Measurements from ENCODE around the gene PSMC4.
"Not testable (repeated sequence)": the region's sequence is repeated elsewhere in the genome, so short reads cannot be mapped to it uniquely, and the experiment has no call there.

The PSMC4 gene

DNA sequence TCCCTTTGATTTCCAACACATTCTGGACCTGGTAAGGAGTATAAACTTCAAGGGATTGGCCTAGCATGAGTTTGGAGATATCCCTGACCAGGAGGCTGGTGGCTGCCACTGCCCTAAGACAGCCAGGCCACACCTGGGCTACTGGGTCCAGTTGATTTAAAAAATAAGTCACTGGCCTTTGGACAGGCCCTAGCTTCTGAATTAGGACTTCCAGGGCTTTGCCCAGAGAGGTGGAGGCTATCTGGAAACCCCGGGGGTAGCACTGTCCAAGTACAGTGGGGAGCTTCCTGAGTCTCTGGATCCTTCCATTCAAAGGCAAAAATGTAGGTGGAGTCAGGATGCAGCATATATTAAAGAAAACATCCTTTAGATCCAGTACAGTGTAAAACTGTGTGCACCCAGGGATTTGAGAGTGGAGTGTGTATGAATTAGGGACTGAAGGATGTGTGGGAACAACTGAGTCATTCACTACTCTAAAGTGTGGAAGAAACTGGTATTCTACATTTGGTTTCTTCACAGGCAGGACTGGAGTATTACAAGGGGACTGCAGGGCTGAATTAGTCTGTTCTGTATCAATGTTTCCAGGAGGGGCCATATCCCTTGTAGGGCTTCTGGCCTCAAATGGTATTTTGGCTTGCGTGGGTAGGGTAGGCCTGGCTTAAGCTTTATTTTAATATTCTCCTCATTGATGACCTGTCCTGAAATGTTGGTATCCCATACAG is 21.8 kb upstream of the PSMC4 start:
- DNase-seq: no peak

DNA sequence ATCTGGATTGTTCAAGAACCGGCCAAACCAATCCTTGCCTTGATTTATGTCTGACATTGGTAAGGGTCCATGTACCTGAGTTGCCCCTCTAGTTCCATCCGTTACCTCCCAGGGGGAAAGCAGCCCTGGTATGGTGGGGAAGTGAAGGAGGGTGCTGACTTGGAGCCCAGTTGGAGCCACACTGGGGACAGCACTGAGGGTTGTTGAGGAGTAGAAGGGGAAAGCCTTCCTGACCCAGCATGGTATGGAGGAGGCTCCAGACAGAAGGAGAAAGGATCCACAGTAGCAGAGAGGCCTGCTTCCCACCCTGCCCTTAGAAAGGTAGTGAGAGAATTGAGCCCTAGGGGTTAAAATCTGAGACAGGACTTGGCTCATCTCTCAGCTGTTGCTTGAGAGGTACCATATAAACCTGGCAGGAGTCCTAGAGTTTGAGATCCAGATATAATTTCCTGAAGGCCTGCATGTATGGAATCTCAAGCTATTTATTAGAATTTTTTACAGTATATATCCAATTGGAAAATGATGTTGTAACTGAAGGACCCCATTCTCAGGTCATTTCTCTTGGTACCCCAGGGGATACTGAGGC is 19.8 kb upstream of the PSMC4 start:
- no peak for DNase-seq

DNA sequence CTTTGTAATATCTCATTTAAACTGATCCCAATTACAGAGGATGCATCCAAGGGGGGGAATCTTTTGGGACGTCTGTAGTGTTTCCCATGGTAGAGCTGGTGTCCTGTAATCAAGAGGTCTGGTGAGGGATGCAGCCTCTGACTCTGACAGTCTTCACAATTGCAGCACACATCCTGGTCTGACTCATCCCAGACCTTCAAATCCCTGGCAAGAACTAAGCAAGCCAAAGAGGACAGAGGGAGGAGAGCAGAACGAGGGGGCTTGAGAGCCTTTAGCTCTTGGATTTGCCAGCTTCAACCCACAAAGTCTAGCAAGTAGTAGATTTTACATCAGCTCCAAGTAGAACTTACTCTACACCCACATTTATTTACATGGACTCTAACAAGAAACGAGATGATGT is 19.3 kb upstream of the PSMC4 start:
- DNase-seq: no peak

DNA sequence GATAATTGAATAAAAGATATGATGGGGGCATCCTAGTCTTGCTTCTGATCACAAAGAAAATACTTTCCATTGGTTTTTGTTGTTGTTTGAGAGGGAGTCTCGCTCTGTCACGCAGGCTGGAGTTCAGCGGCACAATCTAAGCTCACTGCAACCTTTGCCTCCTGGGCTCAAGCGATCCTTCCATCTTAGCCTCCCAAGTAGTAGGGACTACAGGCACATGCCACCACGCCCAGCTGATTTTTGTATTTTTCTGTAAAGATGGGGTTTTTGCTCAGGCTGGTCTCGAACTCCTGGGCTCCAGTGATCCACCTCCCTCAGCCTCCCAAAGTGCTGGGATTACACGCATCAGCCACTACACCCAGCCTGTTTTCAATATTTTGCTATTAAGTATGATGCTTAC is 17.1 kb upstream of the PSMC4 start:
- DNase-seq: no peak

DNA sequence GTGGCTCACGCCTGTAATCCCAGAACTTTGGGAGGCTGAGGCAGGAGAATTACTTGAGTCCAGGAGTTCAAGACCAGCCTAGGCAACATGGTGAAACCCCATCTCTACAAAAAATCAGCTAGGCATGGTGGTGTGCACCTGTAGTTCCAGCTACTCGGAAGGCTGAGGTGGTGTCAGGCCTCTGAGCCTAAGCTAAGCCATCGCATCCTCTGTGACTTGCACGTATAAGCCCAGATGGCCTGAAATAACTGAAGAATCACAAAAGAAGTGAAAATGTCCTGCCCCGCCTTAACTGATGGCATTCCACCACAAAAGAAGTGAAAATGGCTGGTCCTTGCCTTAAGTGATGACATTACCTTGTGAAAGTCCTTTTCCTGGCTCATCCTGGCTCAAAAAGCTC is 13.1 kb upstream of the PSMC4 start:
- DNase-seq: not testable (repeated sequence)

DNA sequence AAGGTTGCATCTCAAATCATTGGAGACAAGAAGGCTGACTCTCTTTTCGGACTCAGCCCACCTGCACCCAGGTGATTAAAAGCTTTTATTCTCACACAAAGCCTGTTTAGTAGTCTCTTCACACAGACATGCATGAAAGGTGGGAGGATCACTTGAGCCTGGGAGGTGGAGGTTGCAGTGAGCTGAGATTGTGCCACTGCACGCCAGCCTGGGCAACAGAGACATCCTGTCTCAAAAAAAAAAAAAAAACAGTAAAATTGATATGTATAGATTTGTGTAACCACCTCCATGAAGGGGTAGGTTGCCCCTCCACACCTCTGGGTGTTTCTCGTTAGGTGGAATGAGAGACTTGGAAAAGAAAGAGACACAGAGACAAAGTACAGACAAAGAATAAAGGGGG is 12.0 kb upstream of the PSMC4 start:
- DNase-seq: not testable (repeated sequence)

DNA sequence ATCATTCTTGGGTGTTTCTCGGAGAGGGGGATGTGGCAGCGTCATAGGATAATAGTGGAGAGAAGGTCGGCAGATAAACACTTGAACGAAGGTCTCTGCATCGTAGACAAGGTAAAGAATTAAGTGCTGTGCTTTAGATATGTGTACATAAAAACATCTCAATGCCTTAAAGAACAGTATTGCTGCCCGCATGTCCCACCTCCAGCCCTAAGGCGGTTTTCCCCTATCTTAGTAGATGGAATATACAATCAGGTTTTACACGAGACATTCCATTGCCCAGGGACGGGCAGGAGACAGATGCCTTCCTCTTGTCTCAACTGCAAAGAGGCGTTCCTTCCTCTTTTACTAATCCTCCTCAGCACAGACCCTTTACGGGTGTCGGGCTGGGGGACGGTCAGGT is 11.6 kb upstream of the PSMC4 start:
- DNase-seq: not testable (repeated sequence)

DNA sequence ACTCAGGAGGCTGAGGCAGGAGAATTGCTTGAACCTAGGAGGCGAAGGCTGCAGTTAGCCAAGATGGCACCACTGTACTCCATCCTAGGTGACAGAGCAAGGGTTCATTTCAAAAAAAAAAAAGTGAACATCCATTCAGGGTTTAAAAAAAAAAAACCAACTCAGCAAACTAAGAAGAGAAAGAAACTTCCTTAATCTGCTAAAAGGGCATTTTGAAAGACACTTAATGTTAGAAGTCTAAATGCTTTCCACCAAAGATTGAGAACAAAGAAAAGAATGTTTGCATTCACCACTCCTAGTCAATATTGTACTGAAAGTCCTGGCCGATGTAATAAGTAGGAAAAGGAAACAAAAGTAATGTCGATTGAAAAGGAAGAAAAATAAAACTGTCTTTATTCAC is 7.1 kb upstream of the PSMC4 start:
- no peak for DNase-seq

DNA sequence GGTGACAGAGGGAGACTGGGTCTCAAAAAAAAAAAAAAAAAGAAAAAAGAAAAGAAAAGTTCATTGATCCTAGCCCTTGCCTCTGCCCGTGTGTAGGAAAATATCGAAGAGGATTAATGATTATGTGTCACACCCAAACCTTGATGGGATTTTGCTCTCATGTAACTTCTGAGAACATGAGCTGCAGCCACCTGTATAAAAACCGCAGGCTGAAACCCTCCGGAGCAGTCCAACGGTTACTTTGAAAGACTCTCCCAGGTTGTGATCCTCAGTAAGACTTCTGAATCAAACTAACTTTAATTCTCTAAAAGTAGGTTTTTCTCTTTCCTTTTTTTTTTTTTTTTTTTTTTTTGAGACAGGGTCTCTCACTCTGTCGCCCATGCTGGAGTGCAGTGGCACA is 4.3 kb upstream of the PSMC4 start:
- no peak for DNase-seq

DNA sequence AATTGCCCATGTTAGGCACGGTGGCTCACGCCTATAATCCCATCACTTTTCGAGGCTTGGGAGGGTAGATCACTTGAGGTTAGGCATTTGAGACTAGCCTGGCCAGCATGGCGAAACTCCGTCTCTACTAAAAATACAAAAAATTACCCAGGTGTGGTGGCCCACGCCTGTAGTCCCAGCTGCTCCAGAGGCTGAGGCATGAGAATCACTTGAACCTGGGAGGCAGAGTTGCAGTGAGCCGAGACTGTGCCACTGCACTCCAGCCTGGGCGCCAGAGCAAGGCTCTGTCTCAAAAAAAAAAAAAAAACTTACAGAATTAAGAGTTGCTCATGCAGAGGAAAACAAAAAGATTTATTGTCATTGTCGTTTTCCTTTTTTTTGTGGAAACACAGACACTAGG is 3.4 kb upstream of the PSMC4 start:
- DNase-seq: no peak

DNA sequence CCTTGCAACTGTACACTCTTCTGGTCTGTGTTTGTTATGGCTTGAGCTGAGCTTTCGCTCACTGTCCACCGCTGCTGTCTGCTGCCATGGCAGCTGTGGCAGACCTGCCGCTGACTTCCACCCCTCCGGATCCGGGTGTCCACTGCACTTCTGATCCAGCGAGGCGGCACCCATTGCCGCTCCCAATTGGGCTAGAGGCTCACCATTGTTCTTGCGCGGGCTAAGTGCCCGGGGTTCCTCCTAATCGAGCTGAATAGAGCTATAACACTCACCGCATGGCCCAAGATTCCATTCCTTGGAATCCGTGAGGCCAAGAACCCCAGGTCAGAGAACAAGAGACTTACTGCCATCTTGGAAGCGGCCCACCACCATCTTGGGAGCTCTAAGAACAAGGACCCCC is 2.2 kb upstream of the PSMC4 start:
- no peak for DNase-seq

DNA sequence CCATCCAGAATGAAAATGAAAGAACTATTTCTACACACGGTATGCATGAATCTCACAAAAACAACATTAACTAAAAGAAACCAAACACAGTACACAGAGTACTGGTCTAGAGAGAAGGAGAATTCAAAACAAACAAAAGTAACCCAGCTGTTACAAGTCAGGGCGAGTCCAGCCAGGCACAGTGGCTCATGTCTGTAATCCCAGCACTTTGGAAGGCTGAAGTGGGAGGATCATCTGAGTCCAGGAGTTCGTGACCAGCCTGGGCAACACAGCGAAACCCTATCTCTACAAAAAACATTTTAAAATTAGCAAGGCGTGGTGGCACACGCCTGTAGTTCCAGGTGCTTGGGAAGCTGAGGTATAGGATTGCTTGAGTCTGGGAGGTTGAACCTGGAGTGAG is 1.7 kb upstream of the PSMC4 start:
- no peak for DNase-seq

DNA sequence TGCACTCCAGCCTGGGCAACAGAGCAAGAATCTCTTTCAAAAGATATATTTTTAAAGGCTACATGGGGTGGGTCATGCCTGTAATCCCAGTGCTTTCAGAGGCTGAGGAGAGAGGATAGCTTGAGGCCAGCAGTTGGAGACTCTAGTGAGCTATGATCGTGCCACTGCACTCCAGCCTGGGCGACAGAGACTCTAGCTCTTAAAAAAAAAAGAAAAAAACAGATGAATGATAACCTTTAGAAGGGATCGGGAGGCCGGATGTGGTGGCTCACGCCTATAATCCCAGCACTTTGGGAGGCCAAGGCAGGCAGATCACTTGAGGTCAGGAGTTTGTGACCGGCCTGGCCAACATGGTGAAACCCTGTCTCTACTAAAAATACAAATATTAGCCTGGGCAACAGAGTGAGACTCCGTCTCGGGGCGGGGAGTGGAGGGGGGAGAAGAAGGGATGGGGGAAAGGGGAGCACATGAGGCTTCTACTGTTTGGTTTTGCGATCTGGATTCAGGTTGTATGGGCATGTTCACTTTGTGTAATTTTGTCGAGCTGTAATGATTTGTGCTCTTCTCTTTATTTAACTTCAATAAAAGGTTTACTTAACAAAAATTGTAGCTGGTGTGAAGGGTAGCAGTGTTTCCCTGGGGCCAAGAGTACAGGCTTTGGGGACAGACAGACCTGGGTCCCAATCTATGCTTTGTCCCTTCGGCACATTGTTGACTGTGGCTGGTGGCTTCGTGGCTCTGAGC is 1.1 kb upstream of the PSMC4 start:
- DNase-seq: peak; percentile 30

DNA sequence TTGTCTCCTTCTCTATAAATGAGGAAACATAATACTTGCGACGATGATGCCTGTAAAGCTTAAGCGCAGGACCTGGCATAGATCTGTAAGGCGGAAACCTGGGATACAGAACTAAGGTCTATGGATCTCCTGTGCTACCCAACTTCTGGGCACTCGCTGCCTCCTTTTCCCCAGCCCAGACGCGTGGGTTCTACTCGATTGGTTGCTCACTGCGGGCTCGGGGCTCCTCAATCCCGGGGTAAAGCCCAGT is 615 bp upstream of the PSMC4 start:
- no peak for DNase-seq

DNA sequence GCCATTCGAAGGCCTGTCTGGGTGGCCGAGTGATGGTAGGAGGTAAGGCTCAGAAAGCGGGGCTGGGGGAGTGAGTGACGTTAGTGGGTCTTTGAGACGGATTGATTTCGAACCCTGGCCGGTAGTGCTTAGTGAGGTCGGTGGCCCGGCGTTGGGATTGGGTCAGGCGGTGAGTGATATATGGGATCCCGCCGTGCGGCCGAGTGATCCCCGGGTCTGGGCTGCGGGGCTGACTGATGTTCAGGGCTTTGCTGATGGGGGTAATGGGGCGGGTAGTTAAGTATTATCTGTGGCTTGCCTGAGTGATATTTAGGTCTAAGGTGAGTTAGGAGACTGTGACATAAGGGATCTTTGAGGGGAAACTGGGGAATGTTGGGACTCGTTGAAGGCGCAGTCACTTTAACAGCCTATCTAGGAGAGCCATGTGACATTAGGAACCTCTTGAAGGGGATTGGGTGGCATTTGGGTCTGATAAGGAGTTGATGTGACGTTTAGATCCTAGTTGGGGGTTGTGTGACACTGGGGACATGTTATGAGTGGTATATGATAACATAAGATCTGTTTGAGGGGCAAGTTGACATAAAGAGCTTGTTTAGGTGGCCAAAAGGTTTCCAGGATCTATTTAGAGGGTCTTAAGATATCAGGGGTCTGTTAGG is 543 bp downstream of the PSMC4 start:
- peak; percentile 35 for DNase-seq

DNA sequence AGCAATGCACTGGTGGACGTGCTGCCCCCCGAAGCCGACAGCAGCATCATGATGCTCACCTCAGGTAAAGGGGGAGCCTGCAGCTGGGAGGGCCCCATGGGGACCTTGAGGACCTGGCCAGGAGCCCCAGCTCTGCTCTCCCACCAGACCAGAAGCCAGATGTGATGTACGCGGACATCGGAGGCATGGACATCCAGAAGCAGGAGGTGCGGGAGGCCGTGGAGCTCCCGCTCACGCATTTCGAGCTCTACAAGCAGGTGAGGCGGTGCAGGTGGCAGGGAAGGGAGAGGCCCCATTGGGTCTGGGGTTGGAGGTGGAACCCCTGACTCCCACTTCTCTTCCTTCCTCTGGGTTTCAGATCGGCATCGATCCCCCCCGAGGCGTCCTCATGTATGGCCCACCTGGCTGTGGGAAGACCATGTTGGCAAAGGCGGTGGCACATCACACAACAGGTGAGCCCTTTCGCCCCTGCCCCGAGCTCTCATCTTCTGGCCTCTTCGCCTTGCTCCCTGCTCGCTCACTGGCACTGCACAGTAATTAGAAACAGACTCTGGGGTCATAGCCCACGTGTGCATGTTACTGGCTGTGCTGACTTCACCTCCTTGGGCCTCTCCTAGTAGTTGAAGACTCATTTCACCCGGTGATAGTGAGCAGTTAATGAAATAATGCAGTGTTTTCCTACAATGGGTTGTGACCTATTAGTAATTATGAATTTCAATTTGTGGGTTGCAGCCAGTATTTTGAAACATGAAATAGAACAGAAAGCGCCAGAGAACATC is 3.6 kb downstream of the PSMC4 start:
- DNase-seq: no peak

DNA sequence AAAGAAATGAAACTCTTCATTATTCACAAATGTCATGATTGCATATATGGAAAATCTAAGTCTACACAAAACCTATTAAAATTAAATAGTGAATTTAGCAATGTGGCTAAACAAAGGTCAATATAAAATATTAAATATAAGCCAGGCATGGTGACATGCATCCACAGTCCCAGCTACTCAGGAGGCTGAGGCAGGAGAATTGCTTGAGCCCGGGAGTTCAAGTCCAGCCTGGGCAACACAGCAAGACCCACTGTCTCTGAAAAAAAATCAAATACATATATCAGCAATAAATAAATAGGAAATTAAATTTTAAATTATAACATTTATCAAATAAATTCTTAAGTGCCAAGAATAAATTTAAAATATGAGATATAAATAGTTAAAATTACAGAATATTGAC is 11.9 kb downstream of the PSMC4 start:
- no peak for DNase-seq

DNA sequence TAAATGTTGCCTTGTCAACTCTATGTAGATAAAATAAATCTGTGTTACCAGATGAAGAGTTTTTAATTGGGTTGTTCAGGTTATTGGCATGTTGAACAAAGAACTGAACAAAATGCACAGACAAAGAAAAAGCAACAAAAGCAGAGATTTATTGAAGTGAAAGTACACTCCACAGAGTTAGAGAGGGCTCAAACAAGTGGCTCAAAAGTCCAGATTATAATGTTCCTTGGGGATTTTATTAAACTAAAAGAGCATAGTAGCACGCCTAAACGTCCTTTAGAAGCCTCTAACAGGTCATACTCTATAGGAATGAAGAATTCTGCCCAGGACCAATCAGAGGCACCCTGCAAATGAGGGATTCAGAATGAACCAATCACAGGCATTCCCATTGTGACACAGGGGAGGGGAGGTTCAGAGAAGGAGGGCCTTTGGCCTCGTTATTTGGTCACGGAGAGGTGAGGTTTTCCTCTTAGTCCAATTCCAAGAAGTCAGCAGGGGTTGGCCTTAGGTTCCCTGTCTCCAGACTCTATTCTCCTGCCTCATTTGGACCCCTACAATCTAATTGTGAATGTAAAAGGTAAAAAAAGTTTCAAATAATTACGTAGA is 12.8 kb downstream of the PSMC4 start:
- DNase-seq: no peak

DNA sequence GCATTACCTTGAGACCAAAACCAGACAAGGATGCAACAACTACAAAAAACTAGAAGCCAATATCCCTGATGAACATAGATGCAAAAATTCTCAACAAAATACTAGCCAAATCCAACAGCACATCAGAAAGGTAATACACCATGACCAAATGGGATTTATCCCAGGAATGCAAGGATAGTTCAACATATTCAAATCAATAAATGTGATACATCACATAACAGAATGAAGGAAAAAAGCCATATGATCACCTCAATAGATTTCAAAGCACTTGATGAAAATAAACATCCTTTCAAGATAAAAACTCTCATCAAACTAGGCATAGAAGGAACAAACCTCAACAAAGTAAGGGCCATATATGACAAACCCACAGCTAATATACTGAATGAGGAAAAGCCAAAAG is 15.7 kb downstream of the PSMC4 start:
- DNase-seq: no peak

DNA sequence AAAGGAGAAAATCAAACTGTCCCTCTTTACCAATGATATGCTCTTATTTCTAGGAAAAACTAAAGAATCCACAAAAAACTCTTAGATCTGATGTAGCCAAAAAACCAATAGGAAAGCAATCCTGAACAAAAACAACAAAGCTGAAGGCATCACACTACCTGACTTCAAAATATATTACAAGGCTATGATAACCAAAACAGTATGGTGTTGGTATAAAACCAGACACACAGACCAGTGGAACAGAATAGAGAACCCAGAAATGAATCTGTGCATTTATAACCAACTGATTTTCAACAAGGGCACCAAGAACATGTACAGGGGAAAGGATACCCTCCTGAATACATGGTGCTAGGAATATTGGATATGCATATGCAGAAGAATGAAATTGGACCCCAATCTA is 16.2 kb downstream of the PSMC4 start:
- no peak for DNase-seq

DNA sequence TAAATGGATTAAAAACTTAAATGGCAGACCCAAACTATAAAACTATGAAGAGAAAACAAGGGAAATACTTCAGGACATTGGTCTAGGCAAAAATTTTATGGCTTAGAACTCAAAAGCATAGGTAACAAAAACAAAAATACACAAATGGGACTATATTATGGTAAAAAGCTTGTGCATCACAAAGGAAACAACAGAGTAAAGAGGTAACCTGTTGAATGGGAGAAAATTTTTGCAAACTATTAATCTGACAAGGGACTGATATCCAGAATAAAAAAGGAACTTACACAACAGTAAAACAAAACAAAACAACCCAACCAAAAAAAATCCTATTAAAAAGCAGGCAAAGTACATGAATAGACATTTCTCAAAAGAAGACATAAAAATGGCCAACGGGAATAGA is 16.6 kb downstream of the PSMC4 start:
- DNase-seq: no peak

DNA sequence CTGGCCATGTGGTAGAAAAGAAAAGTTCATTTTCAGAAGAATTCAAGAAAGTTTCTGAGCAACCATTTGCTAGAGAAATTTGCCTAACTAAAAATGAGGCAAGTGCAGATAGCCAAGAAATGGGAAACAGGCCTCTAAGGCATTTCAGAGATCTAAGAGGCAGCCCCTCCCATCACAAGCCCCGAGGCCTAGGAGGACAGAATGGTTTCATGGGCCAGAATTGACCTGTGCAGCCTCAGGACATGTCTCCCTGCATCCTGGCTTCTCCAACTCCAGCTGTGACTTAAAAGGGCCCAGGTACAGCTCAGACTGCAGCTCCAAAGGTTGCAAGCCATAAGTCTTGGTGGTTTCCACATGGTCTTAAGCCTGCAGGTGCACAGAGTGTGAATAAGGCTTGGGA is 22.6 kb downstream of the PSMC4 start:
- DNase-seq: no peak

DNA sequence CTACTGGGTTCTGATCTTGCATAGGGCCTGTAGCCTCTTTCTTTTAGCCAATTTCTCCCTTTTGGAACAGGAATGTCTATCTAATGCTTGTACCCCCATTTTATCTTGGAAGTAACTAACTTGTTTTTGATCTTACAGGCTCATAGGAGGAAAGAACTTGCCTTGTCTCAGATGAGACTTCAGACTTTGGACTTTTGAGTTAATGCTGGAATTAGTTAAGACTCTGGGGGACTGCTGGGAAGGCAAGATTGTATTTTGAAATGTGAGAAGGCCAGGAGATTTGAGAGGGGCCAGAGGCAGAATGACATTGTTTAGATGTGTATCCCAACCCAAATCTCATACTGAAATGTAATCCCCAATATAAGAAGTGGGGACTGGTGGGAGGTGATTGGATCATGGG is 23.4 kb downstream of the PSMC4 start:
- DNase-seq: no peak
